ENCODE results near the gene LKAAEAR1.

DNA sequence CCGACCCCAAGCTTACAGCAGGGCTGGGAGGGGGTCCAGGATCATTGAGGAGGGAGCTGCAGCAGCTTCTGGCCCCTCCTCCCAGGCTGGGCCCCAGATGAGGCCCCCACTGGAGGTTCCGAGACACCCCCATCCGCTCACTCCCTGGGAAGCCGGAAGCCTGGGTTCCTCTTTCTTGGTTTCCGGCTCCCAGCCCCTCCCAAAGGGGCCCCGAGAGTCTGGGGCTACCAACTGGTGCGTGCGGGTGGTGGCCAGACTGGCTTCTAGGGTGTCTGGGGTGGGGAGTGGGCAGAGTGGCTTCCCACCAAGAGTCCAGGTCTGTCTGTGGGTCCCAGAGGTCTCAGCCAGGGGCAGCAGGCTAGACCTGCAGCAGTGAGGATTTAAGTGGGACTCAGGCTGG, 7.1 kb downstream of the LKAAEAR1 start:
- TF ChIP-seq SP2 (IDR thresholded peaks at IDR 0.05; ENCODE audit: extremely low read depth, low read depth, low read length, poor library complexity, severe bottlenecking), result no peak
- TF ChIP-seq ZFPM2 (CRISPR knock-in tag; IDR thresholded peaks at IDR 0.05), result no peak
- TF ChIP-seq, protein P1, sequence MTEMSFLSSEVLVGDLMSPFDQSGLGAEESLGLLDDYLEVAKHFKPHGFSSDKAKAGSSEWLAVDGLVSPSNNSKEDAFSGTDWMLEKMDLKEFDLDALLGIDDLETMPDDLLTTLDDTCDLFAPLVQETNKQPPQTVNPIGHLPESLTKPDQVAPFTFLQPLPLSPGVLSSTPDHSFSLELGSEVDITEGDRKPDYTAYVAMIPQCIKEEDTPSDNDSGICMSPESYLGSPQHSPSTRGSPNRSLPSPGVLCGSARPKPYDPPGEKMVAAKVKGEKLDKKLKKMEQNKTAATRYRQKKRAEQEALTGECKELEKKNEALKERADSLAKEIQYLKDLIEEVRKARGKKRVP (CRISPR knock-in tag; IDR thresholded peaks at IDR 0.05), result no peak
- TF ChIP-seq ZNF175 (CRISPR knock-in tag; IDR thresholded peaks at IDR 0.05; ENCODE audit: low read depth), result no peak
- no peak for TF ChIP-seq SP1 (CRISPR knock-in tag; IDR thresholded peaks at IDR 0.05)
- TF ChIP-seq, protein P2, sequence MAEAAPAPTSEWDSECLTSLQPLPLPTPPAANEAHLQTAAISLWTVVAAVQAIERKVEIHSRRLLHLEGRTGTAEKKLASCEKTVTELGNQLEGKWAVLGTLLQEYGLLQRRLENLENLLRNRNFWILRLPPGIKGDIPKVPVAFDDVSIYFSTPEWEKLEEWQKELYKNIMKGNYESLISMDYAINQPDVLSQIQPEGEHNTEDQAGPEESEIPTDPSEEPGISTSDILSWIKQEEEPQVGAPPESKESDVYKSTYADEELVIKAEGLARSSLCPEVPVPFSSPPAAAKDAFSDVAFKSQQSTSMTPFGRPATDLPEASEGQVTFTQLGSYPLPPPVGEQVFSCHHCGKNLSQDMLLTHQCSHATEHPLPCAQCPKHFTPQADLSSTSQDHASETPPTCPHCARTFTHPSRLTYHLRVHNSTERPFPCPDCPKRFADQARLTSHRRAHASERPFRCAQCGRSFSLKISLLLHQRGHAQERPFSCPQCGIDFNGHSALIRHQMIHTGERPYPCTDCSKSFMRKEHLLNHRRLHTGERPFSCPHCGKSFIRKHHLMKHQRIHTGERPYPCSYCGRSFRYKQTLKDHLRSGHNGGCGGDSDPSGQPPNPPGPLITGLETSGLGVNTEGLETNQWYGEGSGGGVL (CRISPR knock-in tag; IDR thresholded peaks at IDR 0.05), result no peak
- TF ChIP-seq, protein P3, sequence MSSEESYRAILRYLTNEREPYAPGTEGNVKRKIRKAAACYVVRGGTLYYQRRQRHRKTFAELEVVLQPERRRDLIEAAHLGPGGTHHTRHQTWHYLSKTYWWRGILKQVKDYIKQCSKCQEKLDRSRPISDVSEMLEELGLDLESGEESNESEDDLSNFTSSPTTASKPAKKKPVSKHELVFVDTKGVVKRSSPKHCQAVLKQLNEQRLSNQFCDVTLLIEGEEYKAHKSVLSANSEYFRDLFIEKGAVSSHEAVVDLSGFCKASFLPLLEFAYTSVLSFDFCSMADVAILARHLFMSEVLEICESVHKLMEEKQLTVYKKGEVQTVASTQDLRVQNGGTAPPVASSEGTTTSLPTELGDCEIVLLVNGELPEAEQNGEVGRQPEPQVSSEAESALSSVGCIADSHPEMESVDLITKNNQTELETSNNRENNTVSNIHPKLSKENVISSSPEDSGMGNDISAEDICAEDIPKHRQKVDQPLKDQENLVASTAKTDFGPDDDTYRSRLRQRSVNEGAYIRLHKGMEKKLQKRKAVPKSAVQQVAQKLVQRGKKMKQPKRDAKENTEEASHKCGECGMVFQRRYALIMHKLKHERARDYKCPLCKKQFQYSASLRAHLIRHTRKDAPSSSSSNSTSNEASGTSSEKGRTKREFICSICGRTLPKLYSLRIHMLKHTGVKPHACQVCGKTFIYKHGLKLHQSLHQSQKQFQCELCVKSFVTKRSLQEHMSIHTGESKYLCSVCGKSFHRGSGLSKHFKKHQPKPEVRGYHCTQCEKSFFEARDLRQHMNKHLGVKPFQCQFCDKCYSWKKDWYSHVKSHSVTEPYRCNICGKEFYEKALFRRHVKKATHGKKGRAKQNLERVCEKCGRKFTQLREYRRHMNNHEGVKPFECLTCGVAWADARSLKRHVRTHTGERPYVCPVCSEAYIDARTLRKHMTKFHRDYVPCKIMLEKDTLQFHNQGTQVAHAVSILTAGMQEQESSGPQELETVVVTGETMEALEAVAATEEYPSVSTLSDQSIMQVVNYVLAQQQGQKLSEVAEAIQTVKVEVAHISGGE (CRISPR knock-in tag; IDR thresholded peaks at IDR 0.05), result no peak
- no peak for TF ChIP-seq EZH2 (IDR thresholded peaks at IDR 0.05; ENCODE audit: borderline replicate concordance, low read depth, low read length)
- TF ChIP-seq PHB2 (IDR thresholded peaks at IDR 0.05; ENCODE audit: low read depth), result no peak
- no peak for TF ChIP-seq CBX2 (IDR thresholded peaks at IDR 0.05; ENCODE audit: insufficient read depth, low read length, poor library complexity, severe bottlenecking)
- TF ChIP-seq NUFIP1 (IDR thresholded peaks at IDR 0.05; ENCODE audit: partially characterized antibody), result no peak
- no peak for TF ChIP-seq CBX5 (IDR thresholded peaks at IDR 0.05; ENCODE audit: borderline replicate concordance, low read depth)

Data from K562 (cell line).